ENCODE measurements around the gene CCER1. TPM values are rescaled to one million over a fixed set of nuclear protein-coding genes. Genes with fewer than 3 reads are reported as not detected.

The CCER1 gene
- total RNA-seq, 6 experiments from 2014 or later: not detected

DNA sequence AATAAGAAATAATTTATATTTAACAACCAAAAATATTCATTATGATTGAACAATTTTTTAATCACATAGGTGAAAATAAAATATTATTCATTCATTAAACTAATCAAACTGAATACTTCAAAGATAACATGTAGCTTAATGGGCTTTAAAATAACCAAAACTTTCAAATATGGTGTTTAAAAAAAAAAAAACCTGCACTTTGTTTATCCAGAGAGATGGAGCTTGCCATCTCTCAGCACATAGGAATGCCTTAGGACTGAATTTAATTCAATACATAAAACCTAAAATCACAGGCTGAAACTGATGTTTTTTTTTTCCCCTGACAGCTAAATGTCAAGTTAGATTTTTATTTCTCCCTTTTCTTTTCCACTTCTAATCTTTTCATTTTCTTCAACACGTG is 14.4 kb upstream of the CCER1 start:
- H3K27me3 Mint-ChIP-seq (ENCODE audit: insufficient read depth): no peaks in the 10 kb centered on the region; the same call in 1 of the 2 replicates
- no peaks in the 10 kb centered on the region for H3K36me3 Mint-ChIP-seq (ENCODE audit: low read depth)
- DNase-seq: no peak
- H3K4me3 Mint-ChIP-seq: no peak overlapping the region
- peaks cover 23% of the 10 kb centered on the region for H3K4me1 Mint-ChIP-seq (ENCODE audit: low read depth)
- H3K9me3 Mint-ChIP-seq: no peaks in the 10 kb centered on the region
- TF ChIP-seq, protein P1, sequence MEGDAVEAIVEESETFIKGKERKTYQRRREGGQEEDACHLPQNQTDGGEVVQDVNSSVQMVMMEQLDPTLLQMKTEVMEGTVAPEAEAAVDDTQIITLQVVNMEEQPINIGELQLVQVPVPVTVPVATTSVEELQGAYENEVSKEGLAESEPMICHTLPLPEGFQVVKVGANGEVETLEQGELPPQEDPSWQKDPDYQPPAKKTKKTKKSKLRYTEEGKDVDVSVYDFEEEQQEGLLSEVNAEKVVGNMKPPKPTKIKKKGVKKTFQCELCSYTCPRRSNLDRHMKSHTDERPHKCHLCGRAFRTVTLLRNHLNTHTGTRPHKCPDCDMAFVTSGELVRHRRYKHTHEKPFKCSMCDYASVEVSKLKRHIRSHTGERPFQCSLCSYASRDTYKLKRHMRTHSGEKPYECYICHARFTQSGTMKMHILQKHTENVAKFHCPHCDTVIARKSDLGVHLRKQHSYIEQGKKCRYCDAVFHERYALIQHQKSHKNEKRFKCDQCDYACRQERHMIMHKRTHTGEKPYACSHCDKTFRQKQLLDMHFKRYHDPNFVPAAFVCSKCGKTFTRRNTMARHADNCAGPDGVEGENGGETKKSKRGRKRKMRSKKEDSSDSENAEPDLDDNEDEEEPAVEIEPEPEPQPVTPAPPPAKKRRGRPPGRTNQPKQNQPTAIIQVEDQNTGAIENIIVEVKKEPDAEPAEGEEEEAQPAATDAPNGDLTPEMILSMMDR (IDR thresholded peaks at IDR 0.05): no peak
- no peak overlapping the region for H3K27ac Mint-ChIP-seq

- Mint-ChIP-seq H3K4me3 (no peak overlapping the region), H3K27ac (no peak overlapping the region), H3K36me3 (ENCODE audit: low read depth) (no peaks in the 10 kb centered on the region), H3K4me1 (ENCODE audit: low read depth) (peaks cover 9% of the 10 kb centered on the region), H3K27me3 (ENCODE audit: insufficient read depth) (no peaks in the 10 kb centered on the region; the same call in 1 of the 2 replicates), H3K9me3 (no peaks in the 10 kb centered on the region)
- DNase-seq: no peak
- TF ChIP-seq, protein P1 (IDR thresholded peaks at IDR 0.05): no peak
Measured at GRCh38 chr12:90965204-90965603, 10.2 kb upstream of the CCER1 start.

GRCh38 chr12:90964616-90965015 is 9.6 kb upstream of the CCER1 start:
- Mint-ChIP-seq H3K36me3 (ENCODE audit: low read depth) (no peaks in the 10 kb centered on the region), H3K27ac (no peak overlapping the region), H3K9me3 (no peaks in the 10 kb centered on the region), H3K4me1 (ENCODE audit: low read depth) (peaks cover 6% of the 10 kb centered on the region), H3K27me3 (ENCODE audit: insufficient read depth) (no peaks in the 10 kb centered on the region; the same call in 1 of the 2 replicates), H3K4me3 (no peak overlapping the region)
- DNase-seq: no peak
- TF ChIP-seq, protein P1 (IDR thresholded peaks at IDR 0.05): no peak

GRCh38 chr12:90963946-90964345 is 9.0 kb upstream of the CCER1 start:
- H3K9me3 Mint-ChIP-seq: no peaks in the 10 kb centered on the region
- H3K4me1 Mint-ChIP-seq (ENCODE audit: low read depth): peaks cover 10% of the 10 kb centered on the region
- DNase-seq: no peak
- TF ChIP-seq, protein P1 (IDR thresholded peaks at IDR 0.05): no peak
- no peaks in the 10 kb centered on the region for H3K36me3 Mint-ChIP-seq (ENCODE audit: low read depth)
- H3K4me3 Mint-ChIP-seq: no peak overlapping the region
- H3K27me3 Mint-ChIP-seq (ENCODE audit: insufficient read depth): no peaks in the 10 kb centered on the region; the same call in 1 of the 2 replicates
- no peak overlapping the region for H3K27ac Mint-ChIP-seq

DNA sequence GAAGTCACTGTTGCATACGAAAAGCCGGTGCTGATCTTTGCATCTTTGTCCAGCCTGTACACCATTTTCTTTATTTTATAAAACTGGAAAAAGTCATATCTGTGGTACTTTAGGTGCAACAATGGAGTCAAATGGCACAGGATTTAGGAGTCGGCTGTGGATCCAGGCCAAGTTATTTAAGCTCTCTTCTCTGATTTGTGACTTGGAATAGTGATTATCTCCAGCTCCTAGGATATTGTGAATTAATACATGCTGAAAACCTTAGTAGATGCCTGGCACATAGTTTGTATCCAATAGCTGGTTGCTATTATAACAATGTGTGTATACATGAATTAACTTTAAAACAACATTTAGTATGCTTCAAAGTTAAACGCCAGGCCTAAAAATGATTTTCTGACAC is 6.2 kb upstream of the CCER1 start:
- Mint-ChIP-seq H3K36me3 (ENCODE audit: low read depth) (no peaks in the 10 kb centered on the region), H3K27me3 (ENCODE audit: insufficient read depth) (no peaks in the 10 kb centered on the region), H3K4me3 (no peak overlapping the region), H3K27ac (no peak overlapping the region), H3K4me1 (ENCODE audit: low read depth) (peaks cover 10% of the 10 kb centered on the region), H3K9me3 (no peaks in the 10 kb centered on the region)
- TF ChIP-seq, protein P1 (IDR thresholded peaks at IDR 0.05): no peak
- no peak for DNase-seq

Data from HFFc6 (cell line).